ENCODE data around the gene MOB2.

The MOB2 gene

GRCh38 chr11:1523779-1524178 lies 37.2 kb upstream of the MOB2 start:
- no peak overlapping the region for H3K4me3 ChIP-seq (ENCODE audit: low read length, poor library complexity, severe bottlenecking)
- H3K4me2 ChIP-seq (ENCODE audit: low read depth, low read length, poor library complexity, severe bottlenecking): no peak overlapping the region
- H3K4me1 ChIP-seq (ENCODE audit: insufficient read depth, low read length, poor library complexity, severe bottlenecking): no peaks in the 10 kb centered on the region
- H3K79me2 ChIP-seq (ENCODE audit: insufficient read depth, low read length): peaks cover 71% of the 10 kb centered on the region
- H3F3A ChIP-seq (ENCODE audit: low read depth): no peaks in the 10 kb centered on the region
- TF ChIP-seq, protein P1, sequence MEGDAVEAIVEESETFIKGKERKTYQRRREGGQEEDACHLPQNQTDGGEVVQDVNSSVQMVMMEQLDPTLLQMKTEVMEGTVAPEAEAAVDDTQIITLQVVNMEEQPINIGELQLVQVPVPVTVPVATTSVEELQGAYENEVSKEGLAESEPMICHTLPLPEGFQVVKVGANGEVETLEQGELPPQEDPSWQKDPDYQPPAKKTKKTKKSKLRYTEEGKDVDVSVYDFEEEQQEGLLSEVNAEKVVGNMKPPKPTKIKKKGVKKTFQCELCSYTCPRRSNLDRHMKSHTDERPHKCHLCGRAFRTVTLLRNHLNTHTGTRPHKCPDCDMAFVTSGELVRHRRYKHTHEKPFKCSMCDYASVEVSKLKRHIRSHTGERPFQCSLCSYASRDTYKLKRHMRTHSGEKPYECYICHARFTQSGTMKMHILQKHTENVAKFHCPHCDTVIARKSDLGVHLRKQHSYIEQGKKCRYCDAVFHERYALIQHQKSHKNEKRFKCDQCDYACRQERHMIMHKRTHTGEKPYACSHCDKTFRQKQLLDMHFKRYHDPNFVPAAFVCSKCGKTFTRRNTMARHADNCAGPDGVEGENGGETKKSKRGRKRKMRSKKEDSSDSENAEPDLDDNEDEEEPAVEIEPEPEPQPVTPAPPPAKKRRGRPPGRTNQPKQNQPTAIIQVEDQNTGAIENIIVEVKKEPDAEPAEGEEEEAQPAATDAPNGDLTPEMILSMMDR (conservative IDR thresholded peaks at IDR 0.05; ENCODE audit: low read length): no peak
- TF ChIP-seq EZH2phosphoT487 (IDR thresholded peaks at IDR 0.05; ENCODE audit: borderline replicate concordance): no peak
- no peak overlapping the region for H3K9ac ChIP-seq (ENCODE audit: low read depth, low read length, poor library complexity, severe bottlenecking)
- H4K20me1 ChIP-seq (ENCODE audit: insufficient read depth, low read length, poor library complexity, severe bottlenecking): peaks cover 22% of the 10 kb centered on the region
- H3K9me3 ChIP-seq (ENCODE audit: insufficient read depth, low read depth, low read length): no peaks in the 10 kb centered on the region
- no peaks in the 10 kb centered on the region for H3K36me3 ChIP-seq (ENCODE audit: insufficient read depth, low read length)
- H2AFZ ChIP-seq (ENCODE audit: low read length): no peak overlapping the region
- H3K27me3 ChIP-seq (ENCODE audit: insufficient read depth, low read length, poor library complexity, severe bottlenecking): no peaks in the 10 kb centered on the region
- H3K9me2 ChIP-seq (replicated peaks; ENCODE audit: low read depth, low read length): no peaks in the 10 kb centered on the region

- Histone ChIP-seq H3K9me3 (ENCODE audit: insufficient read depth, low read depth, low read length) (no peaks in the 10 kb centered on the region), H3K79me2 (ENCODE audit: insufficient read depth, low read length) (peaks cover 64% of the 10 kb centered on the region), H3K9me2 (replicated peaks; ENCODE audit: low read depth, low read length) (no peaks in the 10 kb centered on the region), H3K36me3 (ENCODE audit: insufficient read depth, low read length) (no peaks in the 10 kb centered on the region), H3K9ac (ENCODE audit: low read depth, low read length, poor library complexity, severe bottlenecking) (no peak overlapping the region), H3K4me3 (ENCODE audit: low read length, poor library complexity, severe bottlenecking) (no peak overlapping the region), H3K4me2 (ENCODE audit: low read depth, low read length, poor library complexity, severe bottlenecking) (no peak overlapping the region), H3F3A (ENCODE audit: low read depth) (no peaks in the 10 kb centered on the region), H3K4me1 (ENCODE audit: insufficient read depth, low read length, poor library complexity, severe bottlenecking) (no peaks in the 10 kb centered on the region), H4K20me1 (ENCODE audit: insufficient read depth, low read length, poor library complexity, severe bottlenecking) (peaks cover 26% of the 10 kb centered on the region), H3K27me3 (ENCODE audit: insufficient read depth, low read length, poor library complexity, severe bottlenecking) (no peaks in the 10 kb centered on the region), H2AFZ (ENCODE audit: low read length) (no peak overlapping the region)
- TF ChIP-seq, protein P1 (conservative IDR thresholded peaks at IDR 0.05; ENCODE audit: low read length): no peak
- TF ChIP-seq EZH2phosphoT487 (IDR thresholded peaks at IDR 0.05; ENCODE audit: borderline replicate concordance): no peak
These were observed 36.5 kb upstream of the MOB2 start for GRCh38 chr11:1523077-1523476.

- no peaks in the 10 kb centered on the region for H3K9me2 ChIP-seq (replicated peaks; ENCODE audit: low read depth, low read length)
- H4K20me1 ChIP-seq (ENCODE audit: insufficient read depth, low read length, poor library complexity, severe bottlenecking): peaks cover 26% of the 10 kb centered on the region
These were observed 35.5 kb upstream of the MOB2 start for GRCh38 chr11:1522081-1522424.

More at GRCh38 chr11:1522081-1522424, 35.5 kb upstream of the MOB2 start:
- Histone ChIP-seq H2AFZ (ENCODE audit: low read length) (no peak overlapping the region), H3K36me3 (ENCODE audit: insufficient read depth, low read length) (no peaks in the 10 kb centered on the region), H3K9me3 (ENCODE audit: insufficient read depth, low read depth, low read length) (no peaks in the 10 kb centered on the region), H3K4me3 (ENCODE audit: low read length, poor library complexity, severe bottlenecking) (no peak overlapping the region), H3K9ac (ENCODE audit: low read depth, low read length, poor library complexity, severe bottlenecking) (no peak overlapping the region), H3K4me2 (ENCODE audit: low read depth, low read length, poor library complexity, severe bottlenecking) (no peak overlapping the region), H3K79me2 (ENCODE audit: insufficient read depth, low read length) (peaks cover 60% of the 10 kb centered on the region), H3K27me3 (ENCODE audit: insufficient read depth, low read length, poor library complexity, severe bottlenecking) (no peaks in the 10 kb centered on the region), H3F3A (ENCODE audit: low read depth) (no peaks in the 10 kb centered on the region), H3K4me1 (ENCODE audit: insufficient read depth, low read length, poor library complexity, severe bottlenecking) (no peaks in the 10 kb centered on the region)
- no peak for TF ChIP-seq EZH2phosphoT487 (IDR thresholded peaks at IDR 0.05; ENCODE audit: borderline replicate concordance)
- TF ChIP-seq, protein P1 (conservative IDR thresholded peaks at IDR 0.05; ENCODE audit: low read length): no peak
